ENCODE data around the gene AIMP1. TPM values are rescaled to one million over a fixed set of nuclear protein-coding genes. Genes with fewer than 3 reads are reported as not detected.

Gene AIMP1
- total RNA-seq, 2 experiments from 2014 or later: 49.5 to 52.4 TPM

- no peaks in the 10 kb centered on the region for H3K27me3 Mint-ChIP-seq
These were observed 16.4 kb upstream of the AIMP1 start for GRCh38 chr4:106299977-106300376.

GRCh38 chr4:106301393-106302061 is 14.8 kb upstream of the AIMP1 start:
- no peaks in the 10 kb centered on the region for H3K9me3 Mint-ChIP-seq
- H3K4me1 Mint-ChIP-seq: no peaks in the 10 kb centered on the region
- ChIA-PET CTCF (no interaction called here), POLR2A (no interaction called here)
- peaks cover 26% of the 10 kb centered on the region for H3K36me3 Mint-ChIP-seq (ENCODE audit: low read depth)
- no peak for DNase-seq
- no peaks in the 10 kb centered on the region for H3K27me3 Mint-ChIP-seq
- H3K27ac Mint-ChIP-seq: no peak overlapping the region
- no peak overlapping the region for H3K4me3 Mint-ChIP-seq

More at GRCh38 chr4:106299977-106300376, 16.4 kb upstream of the AIMP1 start:
- H3K9me3 Mint-ChIP-seq: no peaks in the 10 kb centered on the region
- no peak for DNase-seq
- H3K36me3 Mint-ChIP-seq (ENCODE audit: low read depth): peaks cover 27% of the 10 kb centered on the region
- H3K4me1 Mint-ChIP-seq: no peaks in the 10 kb centered on the region
- ChIA-PET CTCF (no interaction called here), POLR2A (no interaction called here)
- H3K27ac Mint-ChIP-seq: no peak overlapping the region
- H3K4me3 Mint-ChIP-seq: no peak overlapping the region

- no peak for DNase-seq
- POLR2A ChIA-PET: interaction anchor here (0.9 kb wide), 1 partner anchor 14 kb away, joined by 4 read pairs; the partner anchor contains the start of gene TBCK
- H3K4me1 Mint-ChIP-seq: no peaks in the 10 kb centered on the region
These were observed 14.3 kb upstream of the AIMP1 start for GRCh38 chr4:106302062-106302438.

GRCh38 chr4:106303548-106304281 is 12.6 kb upstream of the AIMP1 start:
- H3K4me1 Mint-ChIP-seq: no peaks in the 10 kb centered on the region
- no peak overlapping the region for H3K4me3 Mint-ChIP-seq
- CTCF ChIA-PET: interaction anchor here (0.6 kb wide), 1 partner anchor 32 kb away, joined by 3 read pairs; no protein-coding TSS in a partner anchor
- no peaks in the 10 kb centered on the region for H3K9me3 Mint-ChIP-seq
- DNase-seq: no peak
- no peaks in the 10 kb centered on the region for H3K27me3 Mint-ChIP-seq
- peaks cover 30% of the 10 kb centered on the region for H3K36me3 Mint-ChIP-seq (ENCODE audit: low read depth)
- POLR2A ChIA-PET: no interaction called here
- no peak overlapping the region for H3K27ac Mint-ChIP-seq

More at GRCh38 chr4:106302062-106302438, 14.3 kb upstream of the AIMP1 start:
- Mint-ChIP-seq H3K27ac (no peak overlapping the region), H3K9me3 (no peaks in the 10 kb centered on the region), H3K4me3 (no peak overlapping the region), H3K27me3 (no peaks in the 10 kb centered on the region), H3K36me3 (ENCODE audit: low read depth) (peaks cover 26% of the 10 kb centered on the region)
- CTCF ChIA-PET: no interaction called here

- H3K4me3 Mint-ChIP-seq: no peak overlapping the region
- H3K9me3 Mint-ChIP-seq: no peaks in the 10 kb centered on the region
- ChIA-PET POLR2A (no interaction called here), CTCF (no interaction called here)
- H3K36me3 Mint-ChIP-seq (ENCODE audit: low read depth): peaks cover 30% of the 10 kb centered on the region
- DNase-seq: no peak
- no peak overlapping the region for H3K27ac Mint-ChIP-seq
- H3K4me1 Mint-ChIP-seq: no peaks in the 10 kb centered on the region
- H3K27me3 Mint-ChIP-seq: no peaks in the 10 kb centered on the region
These were observed 11.7 kb upstream of the AIMP1 start for GRCh38 chr4:106304632-106305031.

GRCh38 chr4:106305435-106306055 is 10.8 kb upstream of the AIMP1 start:
- Mint-ChIP-seq H3K4me3 (no peak overlapping the region), H3K36me3 (ENCODE audit: low read depth) (peaks cover 26% of the 10 kb centered on the region), H3K27me3 (no peaks in the 10 kb centered on the region), H3K9me3 (no peaks in the 10 kb centered on the region), H3K27ac (no peak overlapping the region), H3K4me1 (no peaks in the 10 kb centered on the region)
- CTCF ChIA-PET: interaction anchor here (0.6 kb wide), 1 partner anchor 43 kb away, joined by 4 read pairs; no protein-coding TSS in a partner anchor
- no peak for DNase-seq
- POLR2A ChIA-PET: no interaction called here

- Mint-ChIP-seq H3K36me3 (ENCODE audit: low read depth) (peaks cover 26% of the 10 kb centered on the region), H3K9me3 (no peaks in the 10 kb centered on the region), H3K27ac (no peak overlapping the region), H3K4me1 (peaks cover 2% of the 10 kb centered on the region), H3K4me3 (no peak overlapping the region), H3K27me3 (no peaks in the 10 kb centered on the region)
- ChIA-PET CTCF (no interaction called here), POLR2A (interaction anchor here (1.8 kb wide), 1 partner anchor 9 kb away, joined by 6 read pairs; the partner anchor contains the start of gene TBCK)
- no peak for DNase-seq
These were observed 9.8 kb upstream of the AIMP1 start for GRCh38 chr4:106306561-106306960.

GRCh38 chr4:106312377-106312776 is 4.0 kb upstream of the AIMP1 start:
- POLR2A ChIA-PET: no interaction called here

GRCh38 chr4:106312997-106313522 is 3.3 kb upstream of the AIMP1 start:
- ChIA-PET CTCF (interaction anchor here (1.1 kb wide), 1 partner anchor 15 kb away, joined by 3 read pairs; no protein-coding TSS in a partner anchor), POLR2A (no interaction called here)
- H3K9me3 Mint-ChIP-seq: no peaks in the 10 kb centered on the region
- peaks cover 26% of the 10 kb centered on the region for H3K4me1 Mint-ChIP-seq
- no peak overlapping the region for H3K4me3 Mint-ChIP-seq
- peaks cover 10% of the 10 kb centered on the region for H3K36me3 Mint-ChIP-seq (ENCODE audit: low read depth)
- H3K27me3 Mint-ChIP-seq: no peaks in the 10 kb centered on the region
- no peak overlapping the region for H3K27ac Mint-ChIP-seq
- no peak for DNase-seq

More at GRCh38 chr4:106312377-106312776, 4.0 kb upstream of the AIMP1 start:
- CTCF ChIA-PET: no interaction called here
- peaks cover 26% of the 10 kb centered on the region for H3K4me1 Mint-ChIP-seq
- no peak for DNase-seq
- no peak overlapping the region for H3K4me3 Mint-ChIP-seq
- H3K9me3 Mint-ChIP-seq: no peaks in the 10 kb centered on the region
- H3K27ac Mint-ChIP-seq: no peak overlapping the region
- H3K36me3 Mint-ChIP-seq (ENCODE audit: low read depth): peaks cover 10% of the 10 kb centered on the region
- H3K27me3 Mint-ChIP-seq: no peaks in the 10 kb centered on the region

GRCh38 chr4:106314960-106315359 is 1.4 kb upstream of the AIMP1 start:
- H3K27me3 Mint-ChIP-seq: no peaks in the 10 kb centered on the region
- no peak overlapping the region for H3K4me3 Mint-ChIP-seq
- H3K27ac Mint-ChIP-seq: no peak overlapping the region
- ChIA-PET CTCF (interaction anchor here (0.6 to 1.8 kb wide), 3 partner anchors 13 to 371 kb away, joined by 3 to 9 read pairs (median 4); no protein-coding TSS in a partner anchor), POLR2A (interaction anchor here (1.1 to 2.1 kb wide), 6 partner anchors 8 to 76 kb away, joined by 4 to 18 read pairs (median 5); no protein-coding TSS in a partner anchor)
- H3K36me3 Mint-ChIP-seq (ENCODE audit: low read depth): peaks cover 9% of the 10 kb centered on the region
- H3K9me3 Mint-ChIP-seq: no peaks in the 10 kb centered on the region
- DNase-seq: no peak
- peaks cover 31% of the 10 kb centered on the region for H3K4me1 Mint-ChIP-seq

- Mint-ChIP-seq H3K27me3 (no peaks in the 10 kb centered on the region), H3K27ac (no peak overlapping the region), H3K4me1 (peaks cover 35% of the 10 kb centered on the region), H3K4me3 (no peak overlapping the region), H3K9me3 (no peaks in the 10 kb centered on the region), H3K36me3 (ENCODE audit: low read depth) (peaks cover 15% of the 10 kb centered on the region)
- POLR2A ChIA-PET: interaction anchor here (0.8 to 2.1 kb wide), 8 partner anchors 9 to 77 kb away, joined by 3 to 18 read pairs (median 4); no protein-coding TSS in a partner anchor
- CTCF ChIA-PET: interaction anchor here (0.9 to 1.8 kb wide), 3 partner anchors 11 to 15 kb away, joined by 3 to 9 read pairs (median 4); no protein-coding TSS in a partner anchor
- DNase-seq: no peak
These were observed 828 bp upstream of the AIMP1 start for GRCh38 chr4:106315476-106315967.

- DNase-seq: no peak
- CTCF ChIA-PET: interaction anchor here (1.8 kb wide), 1 partner anchor 12 kb away, joined by 9 read pairs; no protein-coding TSS in a partner anchor
- Mint-ChIP-seq H3K9me3 (no peaks in the 10 kb centered on the region), H3K4me1 (peaks cover 35% of the 10 kb centered on the region), H3K27me3 (no peaks in the 10 kb centered on the region), H3K27ac (no peak overlapping the region), H3K4me3 (no peak overlapping the region), H3K36me3 (ENCODE audit: low read depth) (peaks cover 25% of the 10 kb centered on the region)
- POLR2A ChIA-PET: interaction anchor here (1.4 to 2.1 kb wide), 2 partner anchors 11 to 30 kb away, joined by 3 to 18 read pairs; no protein-coding TSS in a partner anchor
These were observed 541 bp downstream of the AIMP1 start for GRCh38 chr4:106316773-106317409.

Measured in activated CD4-positive, alpha-beta memory T cell treated with anti-CD3 and anti-CD28 coated beads, Interleukin-2, amount 10 ng/mL, durations not matched to agents 7 days and 5 days (primary cell).